Hematopoietic multipotent progenitor cell treated with erythropoietin and hydrocortisone succinate and interleukin-3 and kit ligand, for 17 days (in vitro differentiated cells): ENCODE data around the gene ARF1.

Source experiments
- DNase-seq: peaks from one replicate; pipeline ENCODE4 v3.0.0-alpha.2; 2015; ENCODE audit warnings: low spot score

Gene ARF1

DNA sequence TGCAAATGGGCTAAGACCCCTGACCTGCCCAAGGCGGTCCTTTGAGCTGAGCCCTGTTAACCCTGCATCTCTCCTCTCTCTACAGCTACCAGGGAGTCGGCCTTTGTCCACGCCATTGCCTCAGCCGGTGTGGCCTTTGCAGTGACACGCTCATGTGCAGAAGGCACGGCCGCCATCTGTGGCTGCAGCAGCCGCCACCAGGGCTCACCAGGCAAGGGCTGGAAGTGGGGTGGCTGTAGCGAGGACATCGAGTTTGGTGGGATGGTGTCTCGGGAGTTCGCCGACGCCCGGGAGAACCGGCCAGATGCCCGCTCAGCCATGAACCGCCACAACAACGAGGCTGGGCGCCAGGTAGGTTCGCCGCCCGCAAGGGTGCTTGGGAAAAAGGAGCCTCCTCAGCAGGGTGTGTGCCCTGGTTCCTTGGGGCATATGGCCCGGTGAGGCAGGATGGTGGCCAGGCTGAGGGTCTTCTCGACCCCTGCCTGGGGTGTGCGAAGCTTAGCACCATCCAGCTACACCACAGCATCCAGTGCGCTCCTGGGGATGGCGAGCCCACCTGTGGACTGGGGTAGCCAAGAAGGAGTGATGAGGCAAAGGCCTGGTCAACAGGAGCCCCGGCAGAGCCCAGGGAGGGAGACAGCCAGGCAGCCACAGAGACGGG lies 31.8 kb upstream of the ARF1 start:
- DNase-seq: no peak

GRCh38 chr1:228058172-228058948 lies 24.1 kb upstream of the ARF1 start:
- DNase-seq: no peak

DNA sequence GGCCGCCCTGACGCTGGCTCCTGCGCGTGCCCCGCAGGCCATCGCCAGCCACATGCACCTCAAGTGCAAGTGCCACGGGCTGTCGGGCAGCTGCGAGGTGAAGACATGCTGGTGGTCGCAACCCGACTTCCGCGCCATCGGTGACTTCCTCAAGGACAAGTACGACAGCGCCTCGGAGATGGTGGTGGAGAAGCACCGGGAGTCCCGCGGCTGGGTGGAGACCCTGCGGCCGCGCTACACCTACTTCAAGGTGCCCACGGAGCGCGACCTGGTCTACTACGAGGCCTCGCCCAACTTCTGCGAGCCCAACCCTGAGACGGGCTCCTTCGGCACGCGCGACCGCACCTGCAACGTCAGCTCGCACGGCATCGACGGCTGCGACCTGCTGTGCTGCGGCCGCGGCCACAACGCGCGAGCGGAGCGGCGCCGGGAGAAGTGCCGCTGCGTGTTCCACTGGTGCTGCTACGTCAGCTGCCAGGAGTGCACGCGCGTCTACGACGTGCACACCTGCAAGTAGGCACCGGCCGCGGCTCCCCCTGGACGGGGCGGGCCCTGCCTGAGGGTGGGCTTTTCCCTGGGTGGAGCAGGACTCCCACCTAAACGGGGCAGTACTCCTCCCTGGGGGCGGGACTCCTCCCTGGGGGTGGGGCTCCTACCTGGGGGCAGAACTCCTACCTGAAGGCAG lies 23.4 kb upstream of the ARF1 start:
- DNase-seq: no peak

- peak; percentile 67 for DNase-seq
These were observed 22.7 kb upstream of the ARF1 start for GRCh38 chr1:228059634-228060457.

DNA sequence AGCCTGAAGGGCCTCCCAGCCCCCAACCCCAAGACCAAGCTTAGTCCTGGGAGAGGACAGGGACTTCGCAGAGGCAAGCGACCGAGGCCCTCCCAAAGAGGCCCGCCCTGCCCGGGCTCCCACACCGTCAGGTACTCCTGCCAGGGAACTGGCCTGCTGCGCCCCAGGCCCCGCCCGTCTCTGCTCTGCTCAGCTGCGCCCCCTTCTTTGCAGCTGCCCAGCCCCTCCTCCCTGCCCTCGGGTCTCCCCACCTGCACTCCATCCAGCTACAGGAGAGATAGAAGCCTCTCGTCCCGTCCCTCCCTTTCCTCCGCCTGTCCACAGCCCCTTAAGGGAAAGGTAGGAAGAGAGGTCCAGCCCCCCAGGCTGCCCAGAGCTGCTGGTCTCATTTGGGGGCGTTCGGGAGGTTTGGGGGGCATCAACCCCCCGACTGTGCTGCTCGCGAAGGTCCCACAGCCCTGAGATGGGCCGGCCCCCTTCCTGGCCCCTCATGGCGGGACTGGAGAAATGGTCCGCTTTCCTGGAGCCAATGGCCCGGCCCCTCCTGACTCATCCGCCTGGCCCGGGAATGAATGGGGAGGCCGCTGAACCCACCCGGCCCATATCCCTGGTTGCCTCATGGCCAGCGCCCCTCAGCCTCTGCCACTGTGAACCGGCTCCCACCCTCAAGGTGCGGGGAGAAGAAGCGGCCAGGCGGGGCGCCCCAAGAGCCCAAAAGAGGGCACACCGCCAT lies 21.9 kb upstream of the ARF1 start:
- no peak for DNase-seq

DNA sequence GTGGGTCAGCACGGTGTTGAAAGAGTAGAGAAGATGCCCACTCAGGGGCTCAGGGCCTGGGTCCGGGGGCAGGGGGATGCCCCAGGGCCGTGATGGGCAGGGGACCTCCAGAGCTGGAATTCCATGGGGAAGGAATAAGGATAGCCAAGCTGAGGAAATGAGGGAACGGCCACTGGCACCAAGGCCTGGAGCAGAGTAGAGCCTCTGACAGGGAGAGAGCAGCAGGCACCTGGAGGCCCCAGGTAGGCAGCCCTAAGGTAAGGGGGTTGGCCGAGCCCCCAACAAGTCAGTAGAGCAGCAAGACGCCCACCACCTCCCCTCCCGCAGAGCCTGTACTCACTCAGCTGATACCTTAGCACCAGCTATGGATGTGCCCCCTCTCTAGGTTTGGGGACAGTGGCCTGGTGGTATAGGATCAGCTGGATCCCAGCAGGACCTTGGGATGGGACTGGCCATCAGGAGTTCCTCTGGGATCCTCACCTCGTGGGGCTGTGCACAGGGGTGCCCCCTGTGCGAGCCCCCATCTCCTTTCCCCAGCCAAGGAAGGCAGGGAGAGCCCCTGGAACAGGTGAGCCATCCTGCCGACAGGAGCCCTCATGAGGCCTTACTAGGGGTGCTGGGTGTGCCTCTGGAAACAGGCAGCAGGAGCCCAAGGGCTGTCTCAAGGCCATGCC lies 21.0 kb upstream of the ARF1 start:
- DNase-seq: no peak

DNA sequence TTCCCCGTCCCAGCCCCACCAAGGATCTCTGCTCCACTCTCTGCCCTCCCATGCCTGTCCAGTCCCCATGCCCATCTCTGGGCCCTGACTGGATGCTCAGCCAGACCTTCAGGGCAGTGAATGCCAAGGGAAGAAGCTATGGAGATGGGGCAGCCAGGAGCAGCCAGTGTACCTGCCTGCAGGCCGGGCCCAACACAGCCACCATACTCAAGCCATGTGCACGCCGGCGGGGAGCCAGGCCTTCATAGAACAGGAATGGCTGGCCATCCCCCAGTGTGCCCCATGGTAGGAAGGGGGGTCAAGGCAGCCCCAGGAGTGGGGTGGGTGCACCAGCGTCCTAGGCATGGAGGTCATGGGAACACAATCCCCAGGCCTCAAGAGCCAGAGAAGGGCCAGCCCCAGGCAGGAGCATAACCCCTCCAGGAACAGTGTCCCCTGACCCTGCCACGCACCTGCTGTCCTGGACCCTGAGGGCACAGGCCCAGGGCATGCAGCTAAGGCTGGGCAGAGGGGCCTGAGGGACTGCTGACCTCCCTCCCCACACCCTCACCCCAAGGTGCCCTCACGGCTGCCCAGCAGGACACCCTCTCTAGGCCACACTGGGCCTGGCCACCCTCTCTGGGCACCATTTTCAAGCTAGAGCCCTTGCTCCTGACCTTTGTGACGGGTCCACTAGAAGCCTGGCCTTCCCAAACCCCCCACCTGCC lies 20.3 kb upstream of the ARF1 start:
- no peak for DNase-seq

DNA sequence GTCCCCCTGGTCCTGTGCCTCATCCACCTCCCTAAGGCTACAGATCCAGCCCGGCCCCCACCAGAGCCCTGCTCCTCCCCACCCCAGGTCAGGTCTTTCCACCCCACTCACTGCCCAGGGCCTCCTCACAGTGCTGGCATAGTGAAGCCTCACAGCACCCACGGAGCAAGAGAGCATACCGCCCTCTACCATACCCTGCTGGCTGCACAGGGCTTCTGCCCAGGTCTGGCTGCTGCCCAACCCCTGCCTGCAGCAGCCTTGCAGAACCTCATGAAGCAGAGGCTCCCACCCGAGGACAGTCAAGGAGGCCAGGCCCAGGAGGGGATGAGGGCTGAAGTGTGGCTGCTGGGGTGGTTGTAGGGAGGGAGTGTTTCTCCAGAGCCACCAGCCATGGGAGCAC lies 19.7 kb upstream of the ARF1 start:
- DNase-seq: no peak

DNA sequence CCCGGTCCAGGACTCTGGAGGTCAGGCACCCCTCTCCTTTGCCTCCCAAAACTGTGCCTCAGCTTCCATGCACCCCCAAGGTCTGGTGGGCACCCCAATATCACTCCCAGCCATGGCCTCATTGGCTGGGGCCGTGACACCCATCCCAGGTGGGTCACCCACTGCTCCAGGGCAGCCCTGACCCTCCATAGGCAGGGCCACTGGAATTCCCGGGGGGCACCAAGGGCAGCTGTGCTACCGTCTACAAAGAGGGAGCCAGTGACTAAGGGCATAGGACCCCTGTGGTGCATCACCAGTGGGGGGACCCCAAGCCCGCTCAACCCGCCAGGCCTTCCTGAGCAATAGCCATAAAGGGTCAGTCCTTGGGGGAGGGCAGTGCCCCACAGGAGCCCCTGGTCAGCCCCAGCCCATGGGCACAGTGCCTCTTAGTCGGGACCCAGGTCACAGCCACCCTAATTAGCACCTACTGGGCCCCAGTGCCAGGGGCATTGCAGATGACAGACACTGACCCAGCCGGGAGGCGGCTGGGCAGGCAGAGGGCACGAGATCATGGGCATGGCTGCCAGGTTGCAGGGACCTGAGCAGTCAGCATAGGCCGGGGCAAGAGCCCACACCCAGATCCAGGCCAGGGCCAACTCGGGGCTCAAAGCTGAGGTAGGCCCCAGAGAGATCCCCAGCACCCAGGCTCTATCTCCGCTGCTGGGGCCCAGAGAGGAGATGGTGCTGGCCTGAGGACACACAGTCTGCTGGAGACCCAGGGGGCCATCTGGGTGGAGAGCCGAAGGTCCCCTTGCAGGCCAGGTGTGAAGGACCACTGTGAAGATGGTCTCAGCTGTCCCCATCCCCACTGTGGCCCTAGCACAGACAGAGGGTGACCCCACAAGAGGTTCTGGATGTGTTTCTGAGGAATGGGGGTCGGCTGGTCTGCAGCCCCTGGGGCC lies 19.0 kb upstream of the ARF1 start:
- DNase-seq: no peak

GRCh38 chr1:228064296-228064695 lies 18.2 kb upstream of the ARF1 start:
- DNase-seq: no peak

GRCh38 chr1:228064741-228065542 lies 17.6 kb upstream of the ARF1 start:
- no peak for DNase-seq

DNA sequence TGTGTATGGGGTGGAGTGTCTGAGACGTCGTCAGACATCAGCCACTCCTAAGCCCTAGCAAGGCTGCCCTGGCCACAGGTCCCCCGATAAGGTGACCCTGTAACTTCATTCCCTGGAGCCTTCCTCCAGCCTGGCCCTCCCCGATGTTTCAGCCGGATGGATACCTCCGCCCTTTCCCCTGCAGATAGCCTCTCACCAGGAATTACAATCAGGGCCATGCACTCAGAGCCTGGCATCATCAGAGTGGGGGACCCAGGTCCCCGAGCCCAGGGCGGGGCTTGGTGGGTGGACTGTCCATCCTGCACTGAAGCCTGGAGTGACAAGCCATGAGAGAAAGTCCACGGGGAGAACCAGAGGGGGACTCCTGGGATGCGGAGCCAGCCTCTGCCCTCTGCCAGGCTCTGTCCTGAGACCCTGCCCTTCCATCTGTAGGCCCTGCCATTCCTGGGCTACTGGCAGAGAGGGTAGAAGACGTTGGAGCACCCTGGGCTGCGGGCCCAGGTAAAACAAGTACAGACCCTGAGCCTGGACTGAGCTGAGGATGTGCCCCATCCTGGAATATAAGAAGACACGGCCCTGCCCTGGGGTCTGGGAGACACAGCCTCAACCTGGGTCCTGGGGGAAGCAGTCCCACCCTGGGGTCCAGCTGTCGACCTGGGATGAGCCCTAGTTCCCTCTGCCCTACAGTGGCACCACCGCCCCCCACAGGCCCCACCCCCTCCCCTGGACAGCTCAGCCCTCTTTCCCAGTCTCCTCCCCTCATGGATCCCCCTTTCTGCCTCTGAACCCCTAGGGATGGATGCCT lies 16.8 kb upstream of the ARF1 start:
- DNase-seq: no peak

- no peak for DNase-seq
These were observed 16.1 kb upstream of the ARF1 start for GRCh38 chr1:228066416-228066815.

DNA sequence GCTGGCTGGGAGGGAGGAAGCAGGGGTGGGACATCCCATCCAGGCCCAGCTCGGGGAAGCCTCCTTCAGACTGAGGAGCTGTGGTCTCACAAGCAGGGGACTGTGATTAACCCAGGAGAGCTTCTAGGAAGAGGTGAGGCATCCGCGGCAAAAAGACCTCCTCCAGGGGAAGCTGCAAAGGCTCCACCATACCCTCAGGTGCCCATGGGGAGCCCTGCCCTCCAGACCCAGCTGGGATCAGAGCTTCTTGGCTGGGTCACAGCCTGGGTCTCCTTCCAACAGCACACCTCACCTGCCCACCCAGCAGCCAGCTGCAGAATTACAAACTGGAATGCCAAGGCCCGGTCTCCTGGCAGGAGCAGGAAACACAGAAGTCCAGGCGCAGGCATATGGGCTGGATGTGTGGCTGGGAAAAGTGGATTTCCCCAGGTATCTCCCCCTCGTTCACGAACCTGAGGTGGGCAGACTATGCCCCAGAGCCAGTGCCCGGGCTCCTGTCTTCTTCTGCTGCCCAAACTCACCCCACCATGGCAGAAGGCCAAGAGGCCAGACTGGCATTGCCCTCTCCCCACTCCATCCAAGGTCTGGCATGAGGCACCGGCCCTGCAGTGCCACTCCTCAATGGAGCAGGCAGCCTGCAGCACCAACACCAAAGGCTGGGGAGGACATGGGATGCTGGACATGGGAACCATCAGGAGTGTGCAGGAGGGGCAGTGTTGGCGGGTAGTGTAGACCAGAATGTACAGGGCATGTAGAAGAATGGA lies 15.4 kb upstream of the ARF1 start:
- DNase-seq: no peak

DNA sequence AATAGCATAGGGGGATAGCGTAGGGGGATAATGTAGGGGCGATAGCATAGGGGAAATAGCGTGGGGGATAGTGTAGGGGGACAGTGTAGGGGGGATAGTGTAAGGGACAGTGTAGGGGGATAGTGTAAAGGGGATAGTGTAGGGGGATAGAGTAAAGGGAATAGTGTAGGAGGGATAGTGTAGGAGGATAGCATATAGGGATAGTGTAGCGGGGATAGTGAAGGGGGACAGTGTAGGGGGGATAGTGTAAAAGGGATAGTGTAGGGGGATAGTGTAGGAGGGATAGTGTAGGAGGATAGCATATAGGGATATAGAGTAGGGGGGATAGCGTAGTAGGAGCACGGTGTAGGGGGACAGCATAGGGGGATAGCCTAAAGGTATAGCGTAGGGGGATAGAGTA lies 14.1 kb upstream of the ARF1 start:
- DNase-seq: no peak

DNA sequence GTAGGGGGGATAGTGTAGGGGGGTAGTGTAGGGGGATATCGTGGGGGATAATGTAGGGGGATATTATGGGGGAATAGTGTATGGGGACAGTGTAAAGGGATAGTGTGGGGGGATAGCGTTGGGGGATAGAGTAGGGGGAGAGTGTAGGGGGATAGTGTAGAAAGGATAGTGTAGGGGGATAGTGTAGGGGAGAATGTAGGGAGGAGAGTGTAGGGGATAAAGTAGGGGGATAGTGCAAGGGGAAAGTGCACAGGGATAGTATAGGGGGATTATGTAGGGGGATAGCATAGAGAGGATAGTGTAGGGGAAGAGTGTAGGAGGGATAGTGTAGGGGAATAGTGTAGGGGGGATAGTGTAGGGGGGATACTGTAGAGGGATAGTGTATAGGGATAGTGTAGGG lies 12.3 kb upstream of the ARF1 start:
- DNase-seq: no peak

DNA sequence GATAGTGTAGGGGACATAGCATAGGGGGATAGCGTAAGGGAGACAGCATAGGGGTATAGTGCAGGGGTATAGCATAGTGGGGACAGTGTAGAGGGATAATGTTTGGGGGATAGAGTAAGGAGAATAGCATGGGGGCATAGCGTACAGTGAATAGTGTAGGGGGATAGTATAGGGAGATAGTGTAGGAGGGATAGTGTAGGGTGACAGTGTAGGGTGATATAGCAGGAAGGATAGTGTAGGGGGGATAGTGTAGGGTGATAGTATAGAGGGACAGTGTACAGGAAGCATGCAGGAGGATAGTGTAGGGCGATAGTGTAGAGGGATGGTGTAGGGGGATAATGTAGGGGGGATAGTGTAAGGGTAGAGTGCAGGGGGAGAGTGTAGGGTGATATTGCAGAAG lies 11.7 kb upstream of the ARF1 start:
- no peak for DNase-seq
